Retinal pigment epithelial cell (primary cell): ENCODE measurements around the gene IGFLR1.

Experiments
- DNase-seq: peaks from one replicate; pipeline ENCODE4 v3.0.0-alpha.2; 2010; ENCODE audit warnings: low read depth
- H3K4me3 ChIP-seq: 2 replicates; pipeline ENCODE4 v1.5.1; 2011; ENCODE audit warnings: mild to moderate bottlenecking, low read length, control low read depth, moderate library complexity
- TF ChIP-seq, protein P1 (sequence below): conservative IDR thresholded peaks from 2 replicates; pipeline ENCODE4 v1.5.1; 2011; ENCODE audit warnings: low read depth, low read length, control low read depth, inconsistent platforms

Gene IGFLR1

DNA sequence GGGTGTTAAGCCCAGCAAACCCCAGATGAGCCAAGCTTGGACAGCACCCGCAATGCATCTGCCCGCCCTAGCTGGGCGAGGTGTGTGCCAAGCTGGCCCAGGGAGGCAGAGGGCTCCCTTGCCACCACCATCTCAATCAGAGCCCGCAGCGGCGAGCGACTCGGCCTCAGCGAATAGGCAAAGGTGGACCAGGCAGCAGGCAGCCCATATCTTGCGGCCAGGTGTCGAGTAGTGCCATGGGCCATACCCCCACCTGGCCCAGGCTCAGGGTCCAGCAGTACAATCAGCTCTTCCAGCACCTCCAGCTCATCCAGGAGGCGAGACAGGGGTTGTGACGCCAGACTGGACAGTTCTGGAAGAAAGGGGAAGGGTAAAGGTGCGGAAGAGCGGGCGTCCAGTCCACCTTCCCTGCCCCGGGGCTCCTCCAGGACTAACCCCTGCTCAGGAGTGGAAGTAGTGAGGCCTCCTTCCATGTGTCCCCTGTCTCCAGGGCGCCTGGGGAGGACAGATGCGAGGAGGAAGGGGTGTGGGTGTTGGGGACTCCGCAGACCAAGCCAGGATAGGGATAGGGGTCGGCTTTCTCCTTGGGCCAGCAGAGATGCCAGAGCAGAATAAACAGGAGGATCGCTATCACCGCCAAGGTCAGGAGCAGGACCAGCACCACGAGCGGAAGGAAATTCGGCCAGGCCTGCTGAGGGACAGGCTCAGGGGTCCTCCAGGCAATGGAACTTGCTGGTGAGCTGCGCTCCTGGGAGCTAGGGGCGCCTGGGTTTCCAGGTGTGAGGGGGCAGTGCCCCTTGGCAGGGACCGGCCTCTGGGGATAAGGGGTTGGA, 2.8 kb downstream of the IGFLR1 start:
- TF ChIP-seq, protein P1, sequence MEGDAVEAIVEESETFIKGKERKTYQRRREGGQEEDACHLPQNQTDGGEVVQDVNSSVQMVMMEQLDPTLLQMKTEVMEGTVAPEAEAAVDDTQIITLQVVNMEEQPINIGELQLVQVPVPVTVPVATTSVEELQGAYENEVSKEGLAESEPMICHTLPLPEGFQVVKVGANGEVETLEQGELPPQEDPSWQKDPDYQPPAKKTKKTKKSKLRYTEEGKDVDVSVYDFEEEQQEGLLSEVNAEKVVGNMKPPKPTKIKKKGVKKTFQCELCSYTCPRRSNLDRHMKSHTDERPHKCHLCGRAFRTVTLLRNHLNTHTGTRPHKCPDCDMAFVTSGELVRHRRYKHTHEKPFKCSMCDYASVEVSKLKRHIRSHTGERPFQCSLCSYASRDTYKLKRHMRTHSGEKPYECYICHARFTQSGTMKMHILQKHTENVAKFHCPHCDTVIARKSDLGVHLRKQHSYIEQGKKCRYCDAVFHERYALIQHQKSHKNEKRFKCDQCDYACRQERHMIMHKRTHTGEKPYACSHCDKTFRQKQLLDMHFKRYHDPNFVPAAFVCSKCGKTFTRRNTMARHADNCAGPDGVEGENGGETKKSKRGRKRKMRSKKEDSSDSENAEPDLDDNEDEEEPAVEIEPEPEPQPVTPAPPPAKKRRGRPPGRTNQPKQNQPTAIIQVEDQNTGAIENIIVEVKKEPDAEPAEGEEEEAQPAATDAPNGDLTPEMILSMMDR = no peak
- no peak for DNase-seq
- peak overlapping the region; percentile 68 for H3K4me3 ChIP-seq

GRCh38 chr19:35738887-35739229, 3.4 kb downstream of the IGFLR1 start:
- H3K4me3 ChIP-seq = no peak overlapping the region
- TF ChIP-seq, protein P1 = no peak
- DNase-seq = no peak

DNA sequence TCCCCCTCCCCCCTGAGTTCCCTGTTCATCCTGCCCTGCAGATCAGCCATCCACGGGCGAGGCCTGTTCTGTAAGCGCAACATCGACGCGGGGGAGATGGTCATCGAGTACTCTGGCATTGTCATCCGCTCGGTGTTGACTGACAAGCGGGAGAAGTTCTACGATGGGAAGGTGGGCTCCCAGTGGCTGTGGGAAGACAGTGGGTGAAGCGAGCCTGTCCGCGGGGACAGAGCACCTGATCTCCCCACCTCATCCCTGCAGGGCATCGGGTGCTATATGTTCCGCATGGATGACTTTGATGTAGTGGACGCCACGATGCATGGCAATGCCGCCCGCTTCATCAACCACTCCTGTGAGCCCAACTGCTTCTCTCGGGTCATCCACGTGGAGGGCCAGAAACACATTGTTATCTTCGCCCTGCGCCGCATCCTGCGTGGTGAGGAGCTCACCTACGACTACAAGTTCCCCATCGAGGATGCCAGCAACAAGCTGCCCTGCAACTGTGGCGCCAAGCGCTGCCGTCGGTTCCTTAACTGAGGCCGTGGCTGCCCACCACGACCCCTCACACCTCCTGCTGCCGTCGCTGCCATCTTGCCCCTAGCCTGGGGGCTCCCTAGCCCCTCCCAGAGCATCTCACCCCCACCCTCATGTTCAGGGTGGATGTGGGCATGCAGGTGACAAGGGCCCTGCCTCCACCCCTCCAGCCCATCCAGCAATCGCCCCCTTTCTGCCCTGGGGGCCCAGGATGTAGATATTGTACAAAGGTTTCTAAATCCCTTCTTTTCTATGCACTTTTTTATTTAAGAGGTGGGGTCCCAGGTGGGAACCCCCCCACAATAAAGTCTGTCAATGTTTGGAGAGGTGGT, 4.0 kb downstream of the IGFLR1 start:
- no peak overlapping the region for H3K4me3 ChIP-seq
- no peak for DNase-seq
- TF ChIP-seq, protein P1 = no peak

DNA sequence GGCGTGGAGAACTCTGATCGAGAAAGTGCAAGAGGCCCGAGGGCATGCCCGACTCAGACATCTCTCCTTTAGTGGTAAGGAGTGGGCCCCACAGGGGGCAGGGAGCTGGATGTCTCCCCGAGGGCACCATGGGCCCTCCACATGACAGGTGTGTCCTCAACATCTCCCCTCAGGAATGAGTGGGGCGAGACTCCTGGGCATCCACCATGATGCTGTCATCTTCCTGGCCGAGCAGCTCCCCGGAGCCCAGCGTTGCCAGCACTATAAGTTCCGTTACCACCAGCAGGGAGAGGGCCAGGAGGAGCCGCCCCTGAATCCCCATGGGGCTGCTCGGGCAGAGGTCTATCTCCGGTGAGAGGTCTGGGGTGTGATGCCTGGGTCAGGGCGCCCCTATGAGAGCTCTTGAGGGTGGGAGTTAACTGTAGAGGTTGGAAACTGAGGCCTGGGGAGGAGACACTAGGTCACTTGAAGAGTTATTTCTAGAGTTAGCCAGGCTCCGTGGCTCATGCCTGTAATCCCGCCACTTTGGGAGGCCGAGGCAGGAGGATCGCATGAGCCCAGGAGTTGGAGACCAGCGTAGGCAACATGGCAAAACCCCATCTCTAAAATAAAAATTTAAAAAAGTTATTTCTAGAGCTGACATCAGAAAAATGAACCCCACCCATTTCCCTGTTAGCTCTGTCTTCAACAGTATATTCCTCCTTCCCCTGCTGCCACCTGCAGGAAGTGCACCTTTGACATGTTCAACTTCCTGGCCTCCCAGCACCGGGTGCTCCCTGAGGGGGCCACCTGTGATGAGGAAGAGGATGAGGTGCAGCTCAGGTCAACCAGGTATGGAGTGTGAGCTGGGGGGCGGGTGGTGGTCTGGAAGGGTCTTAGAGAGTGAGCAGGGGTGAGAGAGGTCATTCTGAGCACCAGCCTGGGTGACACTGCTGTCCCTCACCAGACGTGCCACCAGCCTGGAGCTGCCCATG, 5.1 kb downstream of the IGFLR1 start:
- H3K4me3 ChIP-seq = no peak overlapping the region
- no peak for DNase-seq
- TF ChIP-seq, protein P1 = no peak

DNA sequence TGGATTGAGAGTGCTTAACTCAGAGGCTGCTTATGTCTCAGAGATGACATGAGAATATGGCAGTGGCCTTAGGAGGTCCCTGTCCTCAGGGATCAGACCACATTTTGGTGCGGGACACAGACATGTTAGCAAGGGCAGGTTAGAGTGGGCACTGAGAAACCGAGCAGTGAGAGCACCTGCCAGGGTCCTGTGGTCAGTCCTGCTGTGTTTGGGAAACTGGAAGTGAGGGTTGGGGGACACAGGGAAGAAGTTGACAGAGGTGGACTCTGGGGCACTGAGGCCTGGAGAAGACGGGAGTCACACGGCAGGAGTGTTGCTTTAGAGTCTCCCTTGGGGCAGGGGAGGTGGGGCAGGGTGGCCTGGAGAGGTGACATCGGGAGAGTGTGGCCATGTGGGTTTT, 7.4 kb downstream of the IGFLR1 start:
- no peak for DNase-seq
- TF ChIP-seq, protein P1 = no peak
- H3K4me3 ChIP-seq = no peak overlapping the region

- H3K4me3 ChIP-seq = no peak overlapping the region
Measured at GRCh38 chr19:35734273-35734672, 8.0 kb downstream of the IGFLR1 start.

More at GRCh38 chr19:35734273-35734672, 8.0 kb downstream of the IGFLR1 start:
- TF ChIP-seq, protein P1 = no peak
- no peak for DNase-seq
